GM18907 (cell line): ENCODE results near the gene RPAP2.
"Not testable (repeated sequence)": the region's sequence is repeated elsewhere in the genome, so short reads cannot be mapped to it uniquely, and the experiment has no call there.

Experiments
- ATAC-seq: cut with Tn5 transposase; IDR thresholded peaks from one replicate; pipeline ENCODE4 v1.9.1; 2021; ENCODE audit warnings: mild to moderate bottlenecking, moderate library complexity; ENCODE audit not compliant: unreplicated experiment

RPAP2 gene

GRCh38 chr1:92374223-92374622, 75.4 kb downstream of the RPAP2 start:
- no peak for ATAC-seq

GRCh38 chr1:92376345-92376744, 77.5 kb downstream of the RPAP2 start:
- no peak for ATAC-seq

- not testable (repeated sequence) for ATAC-seq
Measured at GRCh38 chr1:92377991-92378390, 79.1 kb downstream of the RPAP2 start.

- ATAC-seq: no peak
Measured at GRCh38 chr1:92380867-92381266, 82.0 kb downstream of the RPAP2 start.

DNA sequence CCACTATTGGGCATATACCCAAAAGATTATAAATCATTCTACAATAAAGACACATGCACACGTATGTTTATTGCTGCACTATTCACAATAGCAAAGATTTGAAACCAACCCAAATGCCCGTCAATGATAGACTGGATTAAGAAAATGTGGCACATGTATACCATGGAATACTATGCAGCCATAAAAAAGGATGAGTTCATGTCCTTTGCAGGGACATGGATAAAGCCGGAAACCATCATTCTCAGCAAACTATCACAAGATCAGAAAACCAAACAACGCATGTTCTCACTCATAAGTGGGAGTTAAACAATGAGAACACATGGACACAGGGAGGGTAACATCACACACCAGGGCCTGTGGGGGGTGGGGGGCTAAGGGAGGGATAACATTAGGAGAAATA, 95.1 kb downstream of the RPAP2 start:
- not testable (repeated sequence) for ATAC-seq

DNA sequence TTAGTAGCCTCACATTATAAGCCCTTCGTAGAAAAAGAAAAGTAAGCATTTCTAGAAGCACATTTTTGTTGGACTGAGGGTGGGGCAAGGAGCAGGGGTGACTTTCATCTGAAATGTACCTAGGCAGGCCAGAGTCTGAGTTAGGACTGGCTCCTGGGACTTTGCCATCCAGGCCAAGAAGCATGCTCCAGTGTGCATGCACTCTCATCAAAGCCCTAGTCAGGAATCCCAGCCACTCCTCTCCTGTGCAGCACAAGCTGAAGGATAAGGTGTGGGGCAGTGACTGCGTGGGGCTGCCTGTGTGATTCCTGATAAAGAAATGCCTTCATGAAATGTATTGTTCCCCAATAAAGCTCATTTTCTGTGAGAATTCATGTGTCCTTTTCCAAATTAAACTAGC, 99.7 kb downstream of the RPAP2 start:
- no peak for ATAC-seq

- peak; percentile 95 for ATAC-seq
Measured at GRCh38 chr1:92399076-92399475, 100.2 kb downstream of the RPAP2 start.

DNA sequence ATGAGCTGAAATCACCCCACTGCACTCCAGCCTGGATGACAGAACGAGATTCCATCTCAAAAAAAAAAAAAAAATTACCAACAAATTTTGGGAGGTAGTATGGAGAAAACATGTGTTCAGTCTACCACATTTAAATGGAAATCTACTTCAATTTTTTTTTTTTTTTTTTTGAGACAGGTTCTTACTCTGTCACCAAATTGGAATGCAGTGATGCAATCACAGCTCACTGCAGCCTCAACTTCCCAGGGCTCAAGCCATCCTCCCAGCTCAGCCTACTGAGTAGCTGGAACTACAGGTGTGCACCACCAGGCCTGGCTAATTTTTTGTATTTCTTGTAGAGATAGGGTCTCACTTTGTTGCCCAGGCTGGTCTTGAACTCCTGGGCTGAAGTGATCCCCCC, 105.8 kb downstream of the RPAP2 start:
- no peak for ATAC-seq

- no peak for ATAC-seq
Measured at GRCh38 chr1:92408825-92409224, 110.0 kb downstream of the RPAP2 start.

GRCh38 chr1:92409946-92410549, 111.2 kb downstream of the RPAP2 start:
- no peak for ATAC-seq

- ATAC-seq: no peak
Measured at GRCh38 chr1:92410706-92411105, 111.8 kb downstream of the RPAP2 start.

DNA sequence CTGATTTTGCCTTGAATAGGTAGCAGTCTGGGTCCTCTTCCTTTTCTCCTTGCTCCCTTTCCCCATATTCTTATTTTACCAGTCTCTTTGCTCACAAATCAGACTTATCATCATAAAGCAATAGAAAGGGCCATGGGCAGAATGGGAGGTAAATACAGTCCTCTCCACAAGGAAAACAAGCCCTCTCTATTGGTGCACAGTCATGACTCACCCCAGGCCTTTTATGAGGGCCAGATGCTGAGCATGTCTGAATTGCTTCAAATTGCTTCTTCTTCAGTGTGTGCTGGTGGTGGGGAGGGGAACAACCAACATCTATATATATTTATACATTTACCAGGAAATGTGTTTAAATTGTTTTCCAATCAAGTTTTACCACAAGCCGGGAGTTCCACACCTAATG, 112.7 kb downstream of the RPAP2 start:
- ATAC-seq: no peak

GRCh38 chr1:92419642-92420041, 120.8 kb downstream of the RPAP2 start:
- ATAC-seq: no peak

DNA sequence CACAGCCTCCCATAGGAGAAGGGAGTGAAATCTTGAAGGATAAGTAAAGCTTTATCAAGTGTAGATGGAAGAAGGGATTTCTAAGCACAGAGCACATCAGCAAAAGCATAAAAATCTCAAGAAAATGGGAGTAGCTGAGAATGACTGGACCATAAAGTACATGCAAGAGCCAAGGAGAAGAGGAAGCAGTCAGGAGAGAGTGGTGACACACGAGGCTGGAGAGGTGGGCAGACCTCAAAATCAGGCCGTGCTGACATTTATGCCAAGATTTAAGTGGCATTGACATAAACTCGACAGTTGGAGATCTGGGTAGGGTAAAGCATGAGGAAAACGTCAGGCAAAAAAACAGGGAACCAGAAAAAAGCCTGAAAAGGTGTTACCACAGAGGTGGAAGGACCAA, 125.5 kb downstream of the RPAP2 start:
- ATAC-seq: no peak

DNA sequence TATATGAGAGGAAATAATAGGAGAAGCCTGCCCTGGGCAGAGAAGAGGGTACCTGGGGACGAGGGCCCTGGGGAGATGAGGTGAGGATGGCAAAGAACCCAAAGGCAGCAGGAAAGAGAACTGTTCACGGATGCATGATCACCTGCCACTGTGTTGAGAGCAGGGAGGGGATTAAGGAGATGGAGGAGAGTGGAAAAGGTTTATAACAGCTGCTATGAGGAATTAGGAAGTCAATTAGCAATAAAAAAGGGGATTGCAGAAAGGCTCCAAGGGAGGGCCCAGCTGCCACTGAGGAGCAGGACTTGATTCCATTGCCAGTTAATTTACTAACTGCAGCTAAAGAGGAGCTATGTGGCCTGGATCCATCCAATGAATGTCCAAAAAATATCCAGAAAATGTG, 126.8 kb downstream of the RPAP2 start:
- ATAC-seq: no peak

GRCh38 chr1:92430030-92430429, 131.2 kb downstream of the RPAP2 start:
- no peak for ATAC-seq

GRCh38 chr1:92434572-92434971, 135.7 kb downstream of the RPAP2 start:
- ATAC-seq: not testable (repeated sequence)

GRCh38 chr1:92439291-92439690, 140.4 kb downstream of the RPAP2 start:
- ATAC-seq: peak; percentile 57

DNA sequence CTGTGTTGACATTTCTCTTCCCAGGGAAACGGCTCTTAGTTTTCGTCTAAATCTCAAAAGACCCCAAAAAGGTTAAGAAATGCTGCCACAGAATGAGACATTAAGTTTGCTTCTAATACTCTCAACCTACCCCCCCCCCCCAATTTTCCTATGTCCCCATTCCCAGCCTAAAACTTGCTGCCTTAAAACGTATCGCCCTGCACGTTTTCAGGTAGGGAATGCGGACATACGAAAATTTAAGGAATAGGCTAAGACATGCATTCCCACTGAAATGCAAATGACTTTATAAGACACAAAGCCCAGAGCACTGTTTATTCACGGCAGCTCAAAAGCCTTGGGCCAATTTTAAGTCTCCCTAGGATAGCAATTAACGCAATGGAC, 142.4 kb downstream of the RPAP2 start:
- no peak for ATAC-seq

DNA sequence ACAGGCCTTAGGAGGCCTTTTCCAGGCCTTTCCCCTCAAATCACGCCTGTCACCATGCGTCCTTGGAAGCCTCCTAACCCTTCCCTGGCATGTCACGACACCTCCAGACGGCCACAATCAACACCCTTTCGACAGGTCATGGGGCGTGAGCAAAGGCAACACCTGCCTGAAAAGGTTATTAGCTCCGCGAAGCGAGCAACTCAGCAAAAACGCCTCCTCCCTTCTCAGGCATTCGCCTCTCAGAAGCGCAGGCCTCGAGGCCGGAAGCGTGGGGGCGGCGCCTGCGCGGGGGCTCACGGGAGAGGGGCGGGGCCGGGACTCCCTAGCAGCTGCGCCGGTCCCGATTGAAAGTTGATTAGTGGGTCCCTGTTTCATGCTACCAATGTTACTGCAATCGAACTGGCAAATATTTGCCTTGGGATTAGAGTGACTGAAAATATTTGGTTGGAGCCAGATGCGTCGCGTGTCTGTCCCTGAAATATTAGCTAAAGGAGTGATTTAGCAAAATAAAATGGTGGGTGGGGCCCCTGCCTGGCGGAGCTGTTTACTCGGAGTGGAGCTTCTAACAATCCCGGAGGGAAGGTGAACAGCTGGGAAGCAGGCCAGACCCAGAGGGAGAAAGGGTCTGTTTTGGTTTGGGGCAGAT, 143.0 kb downstream of the RPAP2 start:
- ATAC-seq: no peak

DNA sequence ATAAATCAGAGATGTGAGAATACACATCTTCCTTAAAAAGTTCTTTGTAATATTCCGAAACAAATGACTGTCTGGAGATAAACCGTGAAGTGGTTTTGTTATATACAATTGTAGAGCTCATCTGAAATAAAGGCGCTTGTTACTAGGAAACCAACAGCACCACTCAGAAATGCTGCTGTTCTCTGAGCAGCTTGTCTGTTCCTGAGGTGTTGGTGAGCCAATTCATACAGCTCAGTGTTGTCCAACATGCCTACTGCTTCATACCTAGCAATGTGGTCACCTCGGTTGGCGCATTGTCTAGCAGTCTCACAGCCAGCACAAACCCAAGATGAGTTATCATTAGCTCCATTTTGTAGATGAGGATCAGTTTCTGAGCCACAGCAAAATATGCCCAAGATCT, 143.5 kb downstream of the RPAP2 start:
- no peak for ATAC-seq

DNA sequence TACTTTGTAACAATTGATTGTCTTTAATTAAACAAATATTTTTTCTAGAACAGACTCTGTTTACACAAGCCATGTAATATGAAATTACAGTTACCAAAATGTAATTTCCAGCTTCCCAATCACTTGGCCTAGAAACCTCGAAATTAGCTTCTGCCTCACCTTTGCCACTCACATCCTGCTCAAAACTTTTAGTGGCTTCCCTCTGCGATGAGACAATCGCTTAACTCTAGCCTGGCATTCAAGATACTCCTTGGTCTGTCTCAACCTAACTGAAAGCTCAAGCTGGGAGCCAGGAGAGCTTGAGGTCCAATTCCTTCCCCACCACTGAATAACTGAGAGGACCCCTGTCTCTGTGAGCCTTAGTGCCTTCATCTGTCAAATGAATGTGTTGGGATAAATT, 145.0 kb downstream of the RPAP2 start:
- ATAC-seq: no peak

DNA sequence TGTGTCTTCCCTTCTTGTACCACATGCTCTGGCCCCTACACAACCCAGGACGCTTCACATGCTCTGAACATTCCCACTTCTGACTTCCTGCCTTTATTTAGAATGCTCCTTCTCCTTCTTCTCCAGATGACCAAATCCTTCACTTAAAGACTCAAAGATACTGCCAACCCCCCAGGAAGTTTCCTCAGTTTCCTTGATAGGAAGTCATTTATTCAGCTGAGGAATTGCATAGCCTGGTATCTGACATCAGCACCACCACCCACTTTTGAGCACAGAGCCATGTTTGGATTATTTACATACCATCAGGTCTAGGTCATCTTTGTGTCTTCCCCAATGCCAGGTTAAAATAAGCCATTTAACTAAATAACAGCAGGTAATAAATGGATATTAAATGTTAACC, 145.5 kb downstream of the RPAP2 start:
- ATAC-seq: no peak
